Measurements from ENCODE around the gene ASAP3.

ASAP3 gene

DNA sequence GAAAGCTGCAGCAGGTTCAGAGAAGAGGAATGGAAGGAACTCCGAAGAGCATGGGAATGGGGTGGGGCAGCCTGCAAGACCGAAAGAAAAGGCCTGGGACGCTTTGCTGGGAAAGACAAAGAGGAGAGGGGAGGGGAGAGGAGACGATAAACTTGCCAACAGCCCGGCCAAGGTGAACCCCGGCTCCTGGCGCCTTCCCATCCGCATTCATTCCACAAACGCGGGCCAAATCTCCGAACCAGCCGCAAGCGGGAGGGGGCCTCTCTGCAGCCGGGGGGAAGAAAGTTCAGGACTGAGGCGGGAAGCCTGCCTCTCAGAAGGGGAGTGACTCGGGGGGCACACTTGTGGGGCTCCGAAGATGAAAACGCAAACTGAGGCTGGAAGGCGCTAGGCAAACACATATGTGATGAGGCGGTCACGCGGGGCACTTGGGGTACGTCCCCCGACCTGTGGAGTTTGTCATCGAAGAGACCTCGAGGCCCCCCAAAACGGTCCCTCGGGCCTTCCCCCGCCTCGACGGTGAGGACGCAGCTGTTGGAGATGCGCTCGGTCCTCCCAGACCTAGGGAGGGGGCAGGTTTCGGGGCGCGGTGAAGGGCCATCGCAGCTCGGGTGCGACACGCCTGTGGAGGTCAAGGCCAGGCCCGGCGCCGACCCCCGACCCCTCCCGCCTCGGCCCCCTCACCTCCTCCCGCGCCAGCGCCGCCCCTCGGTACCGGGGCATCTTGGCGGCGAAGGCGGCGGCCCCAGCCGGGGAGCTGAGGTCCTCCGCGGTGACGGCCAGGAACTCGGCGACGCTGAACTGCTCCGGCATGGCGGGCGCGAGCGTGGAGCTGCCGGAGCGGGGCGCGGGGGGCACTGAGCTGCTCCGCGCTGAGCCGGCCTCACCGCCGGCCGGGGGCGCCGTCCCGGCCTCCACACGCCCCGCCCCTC, at the start of gene ASAP3:
ASAP3 (minus strand) TSS at position 859 of the 932 bp plus-strand sequence; CDS start at position 813, 46 bp downstream.
- DNase-seq (ENCODE audit: low read depth in 3 of 3, low spot score in 1 of 3) = peak in 2 of 3 donors; percentile 0 to 10

DNA sequence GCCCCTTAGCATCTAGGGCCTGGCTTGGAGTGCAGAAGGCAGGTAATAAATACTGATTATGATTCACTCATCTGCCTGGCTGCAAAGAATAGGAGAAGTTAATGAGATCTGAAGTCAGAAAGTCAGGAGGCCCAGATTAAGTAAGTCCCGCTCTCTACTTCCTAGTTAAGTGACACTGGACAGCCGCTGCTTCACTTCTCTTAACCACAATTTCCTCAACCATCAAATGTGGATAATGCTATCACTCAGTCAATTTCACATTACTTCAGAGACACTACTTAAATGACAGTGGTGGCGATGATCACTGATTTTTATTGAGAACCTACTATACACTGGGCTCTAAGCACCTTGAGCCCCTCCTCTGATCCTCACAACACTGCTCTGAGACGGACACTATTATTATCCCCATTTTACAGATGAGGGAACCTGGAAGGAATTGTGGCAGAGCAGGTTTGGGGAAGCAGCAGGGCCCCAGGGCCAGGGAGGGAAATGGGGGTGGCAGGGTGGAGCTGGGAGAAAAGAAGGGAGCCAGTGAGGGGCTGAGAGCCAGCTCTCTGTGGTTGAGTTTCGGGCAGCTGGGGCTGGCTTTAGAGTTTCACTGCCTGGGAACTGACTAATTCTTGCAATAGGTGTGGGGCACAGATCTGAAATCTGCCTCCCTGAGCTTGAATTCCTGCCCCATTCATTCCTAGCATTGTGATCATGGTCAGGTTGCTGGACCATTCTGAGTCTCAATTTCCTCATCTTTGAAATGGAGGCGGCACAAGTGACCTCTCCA, 49.5 kb upstream of the ASAP3 start:
- DNase-seq (ENCODE audit: low read depth in 3 of 3, low spot score in 1 of 3) = no peak

DNA sequence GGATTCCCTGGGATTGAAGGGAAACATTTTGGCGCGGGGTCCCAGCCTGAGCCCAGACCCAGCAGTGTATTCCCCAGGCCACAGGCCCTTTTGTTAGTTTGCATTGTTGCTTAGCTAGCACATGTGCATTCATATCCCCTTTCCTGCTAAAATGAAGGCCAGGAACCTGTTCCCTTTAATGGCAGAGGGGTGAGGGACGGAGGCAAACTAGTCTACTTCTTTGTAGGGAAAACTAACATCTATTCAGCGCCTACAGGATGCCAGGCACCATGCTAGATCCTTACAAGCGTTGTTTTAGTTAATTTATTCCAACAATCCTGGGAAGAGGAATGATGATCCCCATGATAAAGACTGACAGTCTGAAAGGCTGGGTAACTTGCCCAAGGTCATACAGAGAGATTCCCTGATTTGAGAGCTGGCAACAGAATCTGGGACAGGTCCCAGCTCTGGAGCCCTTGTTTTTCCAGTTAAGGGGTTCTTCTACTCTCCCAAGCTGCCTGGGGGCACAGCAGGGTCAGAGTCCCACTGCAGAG, 47.6 kb upstream of the ASAP3 start:
- no peak for DNase-seq (ENCODE audit: low read depth in 3 of 3, low spot score in 1 of 3)

DNA sequence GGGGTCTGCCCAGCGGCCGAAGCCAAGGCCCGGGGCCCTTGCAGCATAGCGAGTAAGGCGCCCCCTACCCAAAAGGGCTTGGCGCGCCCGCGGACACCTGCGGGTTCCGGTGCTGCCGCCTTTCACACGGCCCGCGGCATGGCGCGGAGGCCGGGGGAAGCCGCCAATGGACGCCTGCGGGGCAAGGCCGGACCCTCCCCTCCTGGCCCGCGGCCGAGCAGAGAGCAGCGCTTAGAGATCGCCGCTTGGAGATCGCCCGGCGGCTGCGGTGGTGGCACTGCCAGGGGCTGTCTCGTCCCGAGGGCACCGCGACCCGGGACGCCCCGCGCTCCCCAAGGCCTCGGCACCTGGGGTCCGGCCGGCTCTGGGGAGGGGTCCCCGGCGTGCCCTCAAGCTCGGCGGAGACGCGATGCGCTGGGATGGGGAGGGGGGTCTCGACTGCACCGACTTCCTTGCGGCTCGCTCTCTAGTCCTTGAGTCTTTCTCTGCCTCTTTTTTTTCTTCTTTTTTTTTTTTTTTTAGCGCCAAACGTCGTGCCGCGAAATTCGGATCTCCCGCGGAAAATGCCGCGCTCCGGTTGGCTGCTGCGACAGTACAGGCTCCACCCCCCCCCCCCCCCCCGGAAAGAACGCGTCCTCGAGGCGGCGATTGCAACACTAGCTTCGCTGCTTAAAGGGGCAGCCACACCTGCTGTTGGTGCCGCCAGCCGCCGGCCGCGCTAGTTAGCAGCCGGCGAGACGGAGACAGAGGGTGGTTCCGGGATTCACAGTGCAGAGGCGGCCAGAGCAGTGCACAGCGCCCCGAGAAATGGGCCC, 47.0 kb upstream of the ASAP3 start, which contains the start of gene E2F2:
E2F2 (minus strand) TSS at position 487 of the 815 bp plus-strand sequence; CDS start at position 47, 440 bp downstream.
- DNase-seq (ENCODE audit: low read depth in 3 of 3, low spot score in 1 of 3) = peak; percentile 58 to 66 (median 65)

DNA sequence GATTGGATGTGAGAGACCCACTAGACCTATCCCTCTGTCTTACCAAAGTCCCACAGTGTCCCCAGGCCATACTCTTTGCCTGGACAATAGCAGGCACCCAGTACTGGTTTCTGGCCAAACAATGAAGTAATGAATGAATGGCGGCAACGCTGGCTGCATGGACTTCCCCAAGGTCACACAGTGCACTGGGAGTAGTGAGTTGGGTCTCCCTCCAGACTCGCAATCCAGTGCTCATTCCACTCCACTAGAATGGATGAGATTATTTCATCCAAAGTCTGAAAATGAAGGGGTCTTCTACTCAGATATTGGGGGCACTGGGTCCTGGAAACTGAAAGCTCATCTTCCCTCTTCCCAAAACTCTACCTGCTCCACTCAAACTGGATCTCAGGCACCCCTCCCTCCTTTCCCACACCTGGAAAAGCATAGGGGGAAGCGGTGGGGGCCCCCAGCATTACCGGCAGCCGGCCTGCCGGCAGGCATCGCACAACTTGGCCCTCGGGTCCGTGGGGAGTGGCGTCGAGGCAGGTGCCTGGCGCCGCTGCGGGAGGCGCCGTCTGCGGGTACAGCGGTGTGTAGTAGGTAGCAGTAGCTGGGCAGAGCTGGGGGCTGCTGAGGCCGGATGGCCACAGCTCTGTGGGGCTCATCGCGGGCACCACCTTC, 46.2 kb upstream of the ASAP3 start:
- no peak for DNase-seq (ENCODE audit: low read depth in 3 of 3, low spot score in 1 of 3)

DNA sequence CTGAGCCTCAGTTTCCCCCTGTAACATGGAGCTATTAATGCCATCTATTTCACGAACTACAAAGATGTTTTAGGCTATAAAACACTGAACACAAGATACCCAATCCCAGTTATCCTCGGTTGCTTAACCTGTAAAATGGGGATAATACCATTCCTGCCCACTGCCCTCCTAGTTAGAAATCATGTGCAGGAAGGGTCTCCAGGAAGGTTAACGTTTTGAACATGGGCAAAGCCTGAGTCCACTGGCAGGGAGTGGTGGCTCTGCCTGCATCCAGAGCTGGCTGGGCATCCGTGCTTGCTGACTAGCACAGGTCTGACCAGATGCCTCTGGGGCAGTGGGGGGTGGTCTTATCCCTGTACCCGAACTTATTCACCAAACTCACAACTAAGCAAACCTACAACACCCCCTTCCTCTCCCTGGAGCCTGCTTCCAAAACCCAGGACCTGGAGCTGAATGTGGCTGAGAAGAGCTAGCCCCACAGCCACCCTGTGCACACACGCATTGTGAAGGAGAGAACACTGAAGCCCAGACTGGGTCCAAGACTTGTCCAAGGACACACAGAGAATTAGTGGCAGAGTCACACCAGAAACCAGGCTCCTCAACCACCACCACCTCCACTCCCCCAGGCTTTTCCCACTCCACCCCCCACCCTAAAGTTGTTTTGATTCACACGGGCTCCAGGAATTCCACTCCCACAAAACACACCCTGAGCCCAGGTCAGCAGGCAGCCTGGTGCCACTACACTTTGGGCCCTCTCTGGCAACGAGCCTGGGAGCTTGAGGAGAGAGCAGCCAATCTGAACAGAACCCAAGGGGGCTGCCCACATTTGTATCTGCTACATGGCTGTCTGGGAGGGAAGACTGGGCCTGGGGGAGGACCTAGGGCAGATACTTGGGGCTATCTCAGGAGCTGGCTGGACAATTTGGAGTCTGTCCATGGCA, 45.4 kb upstream of the ASAP3 start:
- DNase-seq (ENCODE audit: low read depth in 3 of 3, low spot score in 1 of 3) = no peak

DNA sequence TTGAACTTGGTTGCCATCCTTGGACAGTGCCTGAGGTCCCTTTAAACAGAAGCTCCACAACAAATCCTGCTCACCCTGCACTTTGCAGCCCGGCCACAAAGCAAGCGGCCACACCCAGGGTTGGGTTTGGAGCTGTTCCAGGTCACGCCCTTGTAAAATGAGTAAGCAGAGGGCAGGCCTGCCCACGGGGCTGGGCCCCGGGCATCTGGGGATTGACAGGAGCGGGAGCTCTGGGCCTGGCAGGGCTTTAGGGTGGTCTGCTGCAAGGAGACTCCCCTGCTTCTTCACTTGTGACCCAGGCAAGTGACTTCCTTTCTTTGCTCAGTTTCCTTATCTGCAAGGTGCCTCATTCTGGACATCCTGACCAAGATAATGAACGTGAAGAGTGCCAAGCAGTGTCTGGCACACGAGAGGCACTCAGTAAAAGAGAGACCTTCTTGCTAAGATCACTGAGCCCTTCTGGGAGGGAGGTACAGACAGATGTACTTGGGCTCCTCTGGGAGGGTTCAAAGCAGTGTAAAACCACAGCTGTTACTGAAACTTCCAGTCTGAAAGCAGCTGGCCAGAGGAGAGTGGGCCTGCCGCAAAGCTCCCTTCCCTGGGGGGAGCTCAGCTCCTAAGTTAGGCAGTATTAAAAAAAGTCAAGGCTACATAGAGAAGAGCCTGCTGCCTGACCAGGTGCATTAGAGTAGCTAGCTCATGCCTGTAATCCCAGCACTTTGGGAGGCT, 44.4 kb upstream of the ASAP3 start:
- DNase-seq (ENCODE audit: low read depth in 3 of 3, low spot score in 1 of 3) = peak; percentile 51 to 55 (median 52)

DNA sequence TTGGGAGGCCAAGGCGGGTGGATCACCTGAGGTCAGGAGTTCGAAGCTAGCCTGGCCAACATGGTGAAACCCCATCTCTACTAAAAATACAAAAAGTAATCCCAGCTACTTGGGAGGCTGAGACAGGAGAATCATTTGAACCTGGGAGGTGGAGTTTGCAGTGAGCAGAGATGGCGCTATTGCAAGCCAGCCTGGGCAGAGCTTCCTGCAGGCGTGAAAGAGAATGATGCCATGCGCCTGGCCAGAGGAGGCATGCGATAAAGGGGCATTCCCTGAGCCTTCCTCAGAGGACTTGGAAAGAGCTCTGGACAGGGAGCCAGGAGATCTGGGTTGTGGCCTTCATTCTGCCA, 43.9 kb upstream of the ASAP3 start:
- DNase-seq (ENCODE audit: low read depth in 3 of 3, low spot score in 1 of 3) = no peak

DNA sequence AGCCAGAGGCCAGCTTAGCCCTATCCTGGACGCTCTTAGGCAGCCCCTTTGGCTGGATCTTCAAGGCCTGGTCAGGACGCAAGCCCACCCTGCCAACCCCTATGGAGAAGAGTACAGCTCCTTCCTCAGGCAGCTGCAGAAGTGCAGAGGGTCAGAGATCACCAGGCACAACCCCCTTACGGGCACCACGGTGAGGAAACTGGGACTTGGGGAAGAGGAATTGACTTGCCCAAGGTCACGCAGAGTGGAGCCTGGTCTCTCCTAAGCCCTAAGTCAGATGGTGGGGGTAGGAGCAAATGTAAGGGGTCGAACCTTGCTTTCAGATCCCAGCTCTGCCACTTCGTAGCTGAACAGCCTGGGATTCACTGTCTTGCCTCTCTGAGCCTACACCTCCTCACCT, 43.4 kb upstream of the ASAP3 start:
- no peak for DNase-seq (ENCODE audit: low read depth in 3 of 3, low spot score in 1 of 3)

DNA sequence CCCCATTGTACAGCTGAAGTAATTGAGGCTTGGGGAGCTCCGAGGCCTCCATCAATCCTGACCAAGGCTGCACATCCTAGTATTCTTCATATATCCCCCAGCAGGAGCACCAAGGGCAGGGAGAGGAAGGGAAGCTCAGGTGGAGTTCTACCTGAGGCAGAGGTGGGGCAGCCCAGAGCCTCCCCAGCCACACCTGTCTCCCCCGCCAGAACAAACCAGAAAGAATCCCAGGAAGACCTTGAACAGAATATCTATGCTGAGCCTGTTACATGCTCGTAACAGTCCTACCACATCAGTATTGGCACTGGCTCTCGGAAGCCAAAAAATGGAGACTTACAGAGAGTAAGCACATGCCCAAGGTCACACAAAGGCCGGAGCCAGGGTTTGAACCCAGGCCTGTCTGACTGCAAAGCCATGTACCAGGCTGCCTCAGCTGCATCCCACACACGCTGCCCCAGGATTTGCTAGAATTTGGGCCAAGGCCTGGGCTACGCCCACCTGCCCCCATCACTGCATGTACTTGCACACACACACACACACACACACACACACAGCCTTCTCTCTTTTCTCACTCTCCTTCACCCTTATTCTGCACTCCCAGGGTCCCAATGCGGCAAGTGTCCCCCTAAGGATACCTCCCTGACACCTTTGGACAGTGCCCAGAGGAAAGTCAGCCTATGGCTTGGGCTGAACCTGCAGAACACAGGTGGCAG, 42.5 kb upstream of the ASAP3 start:
- no peak for DNase-seq (ENCODE audit: low read depth in 3 of 3, low spot score in 1 of 3)

DNA sequence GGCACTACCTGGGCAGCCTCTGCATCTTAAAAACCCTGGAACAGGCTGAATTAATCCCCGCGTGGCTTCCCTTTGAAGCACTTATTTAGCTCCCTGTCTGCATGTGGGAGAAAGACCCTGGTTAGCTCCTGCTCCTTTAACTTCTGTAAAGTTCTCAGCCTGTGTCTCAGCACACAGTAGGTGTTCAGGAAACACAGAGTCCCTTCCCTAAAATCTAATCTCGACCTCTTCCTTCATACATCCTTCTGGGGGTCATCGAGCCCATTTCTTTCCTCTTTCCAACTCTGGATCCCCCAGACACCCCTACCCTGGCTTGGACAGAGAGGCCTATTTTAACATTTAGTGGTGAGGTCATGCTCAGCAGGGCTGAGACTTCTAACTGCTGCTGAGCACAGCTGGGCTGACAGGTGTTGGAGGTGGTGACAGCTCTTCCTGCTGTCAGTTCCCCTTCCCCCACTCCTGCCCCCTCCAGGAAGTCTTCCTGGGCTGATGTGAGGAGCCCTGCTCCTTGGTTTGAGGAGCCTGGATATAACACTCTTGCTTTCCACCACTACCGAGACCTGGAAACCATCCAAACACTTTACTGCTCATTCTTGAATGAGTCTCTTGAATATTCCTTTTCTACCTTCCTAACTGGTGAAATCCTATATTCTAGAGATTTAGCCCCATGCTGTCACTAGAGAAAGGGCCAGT, 41.7 kb upstream of the ASAP3 start:
- no peak for DNase-seq (ENCODE audit: low read depth in 3 of 3, low spot score in 1 of 3)

DNA sequence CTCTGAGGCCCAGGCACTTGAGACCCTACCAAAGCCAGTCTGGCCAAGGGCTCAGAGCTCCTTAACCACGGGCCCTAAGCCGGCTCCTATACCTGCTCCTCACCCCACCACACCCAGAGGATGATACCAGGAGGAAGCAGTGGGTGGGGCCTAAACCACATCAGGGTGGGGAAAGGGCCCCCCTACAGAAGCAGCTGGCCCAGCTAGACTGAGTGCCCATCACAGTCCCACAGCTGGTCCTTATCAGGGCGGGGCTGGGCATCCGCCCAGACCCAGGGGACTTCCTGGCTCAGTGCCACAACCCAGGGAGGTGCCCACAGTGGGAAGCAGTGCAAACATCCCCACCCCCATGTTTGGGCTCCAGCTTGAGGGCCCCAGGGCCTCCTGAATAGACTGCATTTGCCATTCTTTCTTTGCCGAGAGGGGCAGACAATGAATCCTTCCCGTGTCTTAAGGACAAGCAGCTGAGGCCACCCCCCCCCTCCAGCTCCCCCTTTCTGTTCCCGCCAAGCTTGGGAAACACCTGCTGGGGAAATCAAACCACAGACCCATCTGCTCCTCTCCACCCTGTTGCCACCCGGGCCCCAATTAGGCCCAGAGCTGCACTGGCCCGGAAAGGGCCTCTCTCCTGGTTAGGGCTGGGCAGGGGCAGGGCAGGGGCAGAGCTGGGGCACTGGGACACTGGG, 40.9 kb upstream of the ASAP3 start:
- no peak for DNase-seq (ENCODE audit: low read depth in 3 of 3, low spot score in 1 of 3)

DNA sequence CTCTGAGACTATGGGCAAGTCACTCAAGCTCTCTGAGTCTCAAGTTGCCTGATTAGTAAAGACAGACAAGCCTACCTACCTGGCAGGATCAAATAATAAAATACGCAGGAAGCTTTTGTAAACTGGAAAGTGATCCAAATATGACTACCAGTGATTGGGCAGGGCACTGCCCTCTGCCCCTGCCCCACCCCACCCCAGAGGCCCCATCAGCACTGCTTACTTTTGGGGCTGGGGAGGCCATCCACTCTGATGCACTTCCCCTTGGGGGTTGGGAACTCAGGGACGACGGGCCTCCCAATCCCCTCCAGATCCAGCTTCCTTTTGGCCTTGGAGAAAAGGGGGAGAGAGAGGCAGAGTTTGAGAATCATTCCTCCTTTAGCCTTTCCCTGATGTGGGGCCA, 40.2 kb upstream of the ASAP3 start:
- no peak for DNase-seq (ENCODE audit: low read depth in 3 of 3, low spot score in 1 of 3)

DNA sequence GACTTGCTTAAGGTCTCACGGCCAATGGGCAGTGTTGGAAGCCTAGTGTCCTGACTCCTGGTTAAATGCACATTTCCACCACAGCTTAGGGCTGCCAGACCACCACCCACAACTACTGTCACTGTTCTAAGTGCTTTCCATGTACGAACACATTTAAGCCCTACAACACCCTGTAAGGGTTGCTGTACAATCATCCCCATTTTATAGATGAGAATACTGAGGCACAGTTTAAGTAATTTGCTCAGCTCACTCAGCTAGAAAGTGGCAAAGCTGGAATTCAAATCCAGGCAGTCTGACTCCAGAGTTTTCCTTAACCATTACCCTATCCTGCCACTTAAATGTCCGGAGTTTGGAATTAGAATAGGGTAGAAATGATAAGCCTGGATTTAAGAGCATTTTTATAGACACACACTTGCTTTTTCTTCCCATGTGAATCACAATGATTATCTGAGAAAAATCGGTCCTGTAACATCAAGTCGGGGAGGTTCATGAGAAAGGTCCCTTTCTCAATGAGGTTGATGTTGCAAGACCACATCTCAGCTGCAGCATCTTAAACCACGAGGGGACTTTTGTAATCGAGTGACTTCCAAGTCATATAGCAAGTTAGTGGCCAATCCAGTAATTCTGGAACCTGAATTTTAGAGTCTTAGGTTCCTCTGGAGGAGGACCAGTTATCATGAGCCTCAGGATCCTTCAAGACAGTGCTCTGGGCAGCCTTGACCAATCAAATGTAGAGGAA, 38.4 kb upstream of the ASAP3 start:
- no peak for DNase-seq (ENCODE audit: low read depth in 3 of 3, low spot score in 1 of 3)

DNA sequence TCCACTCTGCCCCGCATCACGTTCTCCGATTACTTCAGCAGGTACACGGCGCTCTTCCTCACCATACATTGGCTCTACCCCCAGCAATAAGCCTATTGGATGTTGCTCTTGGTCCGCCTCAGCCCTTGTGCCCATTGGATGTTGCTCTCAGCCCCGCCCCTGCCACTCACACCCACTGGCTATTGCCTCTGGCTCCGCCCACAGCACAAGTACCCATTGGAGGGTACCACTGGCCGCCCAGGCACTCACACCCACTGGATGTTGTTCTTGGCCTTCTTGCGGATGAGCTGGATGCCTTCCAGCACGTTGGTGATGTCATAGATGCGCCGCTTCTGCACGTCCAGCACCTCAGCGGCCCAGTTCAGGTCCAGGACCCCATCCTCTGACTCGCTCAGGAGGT, 37.6 kb upstream of the ASAP3 start:
- DNase-seq (ENCODE audit: low read depth in 3 of 3, low spot score in 1 of 3) = no peak

DNA sequence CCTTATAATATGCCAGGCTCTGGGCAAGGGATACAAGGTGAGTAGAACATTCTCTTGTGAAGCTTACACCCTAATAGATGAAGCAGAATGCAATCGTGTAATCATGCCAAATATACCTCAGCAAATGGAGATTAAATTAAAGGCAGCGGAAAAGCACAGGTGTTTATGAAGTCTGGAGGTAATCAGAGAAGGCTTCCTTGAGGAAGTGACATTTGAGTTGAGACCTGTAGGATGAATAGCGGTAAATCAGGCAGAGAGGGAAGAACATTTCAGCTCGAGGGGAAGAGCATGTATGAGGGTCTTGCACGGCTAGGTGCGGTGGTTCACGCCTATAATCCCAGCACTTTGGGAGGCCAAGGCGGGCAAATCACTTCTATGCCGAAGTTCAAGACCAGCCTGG, 33.6 kb upstream of the ASAP3 start:
- no peak for DNase-seq (ENCODE audit: low read depth in 3 of 3, low spot score in 1 of 3)

Data from stimulated activated CD4-positive, alpha-beta T cell treated with anti-CD3 and anti-CD28 coated beads, TNF-alpha, amount 100 ng/mL, for 1 hour (primary cell).